ENCODE measurements around the gene VWA5A.

VWA5A gene

GRCh38 chr11:124114942-124115781 lies at the start of gene VWA5A:
Gene VWA5A, plus strand, starts transcription at chr11:124115450. Its CDS starts 2,062 bp downstream, at chr11:124117512.
- in situ Hi-C loops (cut with MboI; ENCODE audit: low sequenced_read_pairs), result no loop called here

GRCh38 chr11:124068601-124069110 lies 46.6 kb upstream of the VWA5A start:
- in situ Hi-C loops (cut with MboI; ENCODE audit: low sequenced_read_pairs), result no loop called here

- in situ Hi-C loops (cut with MboI; ENCODE audit: low sequenced_read_pairs), result loop anchor here (5.0 kb wide), 1 partner anchor 128 kb away; no protein-coding TSS in a partner anchor
Measured at GRCh38 chr11:124069429-124070401, 45.5 kb upstream of the VWA5A start.

- in situ Hi-C loops (cut with MboI; ENCODE audit: low sequenced_read_pairs), result loop anchor here (5.0 kb wide), 1 partner anchor 126 kb away; no protein-coding TSS in a partner anchor
Measured at GRCh38 chr11:124070915-124071622, 44.2 kb upstream of the VWA5A start.

- in situ Hi-C loops (cut with MboI; ENCODE audit: low sequenced_read_pairs), result loop anchor here (5.0 kb wide), 1 partner anchor 126 kb away; no protein-coding TSS in a partner anchor
Measured at GRCh38 chr11:124071623-124071948, 43.7 kb upstream of the VWA5A start.

- in situ Hi-C loops (cut with MboI; ENCODE audit: low sequenced_read_pairs), result loop anchor here (5.0 kb wide), 1 partner anchor 125 kb away; no protein-coding TSS in a partner anchor
Measured at GRCh38 chr11:124072147-124072546, 43.1 kb upstream of the VWA5A start.

GRCh38 chr11:124074554-124074953 lies 40.7 kb upstream of the VWA5A start:
- in situ Hi-C loops (cut with MboI; ENCODE audit: low sequenced_read_pairs), result loop anchor here (5.0 kb wide), 1 partner anchor 123 kb away; no protein-coding TSS in a partner anchor

- in situ Hi-C loops (cut with MboI; ENCODE audit: low sequenced_read_pairs), result no loop called here
Measured at GRCh38 chr11:124075492-124075840, 39.8 kb upstream of the VWA5A start.

GRCh38 chr11:124075841-124076651 lies 39.2 kb upstream of the VWA5A start:
- in situ Hi-C loops (cut with MboI; ENCODE audit: low sequenced_read_pairs), result no loop called here

GRCh38 chr11:124077266-124077665 lies 38.0 kb upstream of the VWA5A start:
- in situ Hi-C loops (cut with MboI; ENCODE audit: low sequenced_read_pairs), result no loop called here

GRCh38 chr11:124078591-124078990 lies 36.7 kb upstream of the VWA5A start:
- in situ Hi-C loops (cut with MboI; ENCODE audit: low sequenced_read_pairs), result no loop called here

GRCh38 chr11:124079631-124080326 lies 35.5 kb upstream of the VWA5A start:
- in situ Hi-C loops (cut with MboI; ENCODE audit: low sequenced_read_pairs), result no loop called here

- in situ Hi-C loops (cut with MboI; ENCODE audit: low sequenced_read_pairs), result no loop called here
Measured at GRCh38 chr11:124080327-124081001, 34.8 kb upstream of the VWA5A start.

- in situ Hi-C loops (cut with MboI; ENCODE audit: low sequenced_read_pairs), result no loop called here
Measured at GRCh38 chr11:124081483-124081882, 33.8 kb upstream of the VWA5A start.

- in situ Hi-C loops (cut with MboI; ENCODE audit: low sequenced_read_pairs), result no loop called here
Measured at GRCh38 chr11:124082371-124082770, 32.9 kb upstream of the VWA5A start.

GRCh38 chr11:124085583-124085982 lies 29.7 kb upstream of the VWA5A start:
- in situ Hi-C loops (cut with MboI; ENCODE audit: low sequenced_read_pairs), result no loop called here

GRCh38 chr11:124085997-124086846 lies 29.0 kb upstream of the VWA5A start:
- in situ Hi-C loops (cut with MboI; ENCODE audit: low sequenced_read_pairs), result no loop called here

- in situ Hi-C loops (cut with MboI; ENCODE audit: low sequenced_read_pairs), result no loop called here
Measured at GRCh38 chr11:124090996-124091395, 24.3 kb upstream of the VWA5A start.

Measured in HL-60/S4 (cell line).